H7 (cell line): ENCODE results near the gene UNC45A. TPM values are rescaled to one million over a fixed set of nuclear protein-coding genes. Genes with fewer than 3 reads are reported as not detected.

Source experiments
- DNase-seq: peaks from one replicate; pipeline ENCODE4 v3.0.0; 2012
- H3K27me3 ChIP-seq: 2 replicates; pipeline ENCODE4 v1.6.0; 2011; ENCODE audit warnings: mild to moderate bottlenecking, low read length; ENCODE audit not compliant: control insufficient read depth, insufficient read depth
- H3K36me3 ChIP-seq: replicated peaks from 2 replicates; pipeline ENCODE4 v1.5.1; 2011; ENCODE audit warnings: low read length; ENCODE audit not compliant: control insufficient read depth, insufficient read depth
- H3K4me3 ChIP-seq: 2 replicates; pipeline ENCODE4 v1.5.1; 2011; ENCODE audit warnings: low read depth, mild to moderate bottlenecking, control low read depth, low read length, moderate library complexity; ENCODE audit not compliant: insufficient read depth
- total RNA-seq: library from RNA; depleted of rRNA; stranded (reverse); fragments of >200 nt; shearing (Covaris generic); gene quantifications from 2 replicates; pipeline ENCODE4 v1.2.3, GENCODE V29; 2014; rRNA removed

UNC45A gene, protein sequence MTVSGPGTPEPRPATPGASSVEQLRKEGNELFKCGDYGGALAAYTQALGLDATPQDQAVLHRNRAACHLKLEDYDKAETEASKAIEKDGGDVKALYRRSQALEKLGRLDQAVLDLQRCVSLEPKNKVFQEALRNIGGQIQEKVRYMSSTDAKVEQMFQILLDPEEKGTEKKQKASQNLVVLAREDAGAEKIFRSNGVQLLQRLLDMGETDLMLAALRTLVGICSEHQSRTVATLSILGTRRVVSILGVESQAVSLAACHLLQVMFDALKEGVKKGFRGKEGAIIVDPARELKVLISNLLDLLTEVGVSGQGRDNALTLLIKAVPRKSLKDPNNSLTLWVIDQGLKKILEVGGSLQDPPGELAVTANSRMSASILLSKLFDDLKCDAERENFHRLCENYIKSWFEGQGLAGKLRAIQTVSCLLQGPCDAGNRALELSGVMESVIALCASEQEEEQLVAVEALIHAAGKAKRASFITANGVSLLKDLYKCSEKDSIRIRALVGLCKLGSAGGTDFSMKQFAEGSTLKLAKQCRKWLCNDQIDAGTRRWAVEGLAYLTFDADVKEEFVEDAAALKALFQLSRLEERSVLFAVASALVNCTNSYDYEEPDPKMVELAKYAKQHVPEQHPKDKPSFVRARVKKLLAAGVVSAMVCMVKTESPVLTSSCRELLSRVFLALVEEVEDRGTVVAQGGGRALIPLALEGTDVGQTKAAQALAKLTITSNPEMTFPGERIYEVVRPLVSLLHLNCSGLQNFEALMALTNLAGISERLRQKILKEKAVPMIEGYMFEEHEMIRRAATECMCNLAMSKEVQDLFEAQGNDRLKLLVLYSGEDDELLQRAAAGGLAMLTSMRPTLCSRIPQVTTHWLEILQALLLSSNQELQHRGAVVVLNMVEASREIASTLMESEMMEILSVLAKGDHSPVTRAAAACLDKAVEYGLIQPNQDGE
- total RNA-seq, result 85.9 and 87.2 TPM in 2 replicates

DNA sequence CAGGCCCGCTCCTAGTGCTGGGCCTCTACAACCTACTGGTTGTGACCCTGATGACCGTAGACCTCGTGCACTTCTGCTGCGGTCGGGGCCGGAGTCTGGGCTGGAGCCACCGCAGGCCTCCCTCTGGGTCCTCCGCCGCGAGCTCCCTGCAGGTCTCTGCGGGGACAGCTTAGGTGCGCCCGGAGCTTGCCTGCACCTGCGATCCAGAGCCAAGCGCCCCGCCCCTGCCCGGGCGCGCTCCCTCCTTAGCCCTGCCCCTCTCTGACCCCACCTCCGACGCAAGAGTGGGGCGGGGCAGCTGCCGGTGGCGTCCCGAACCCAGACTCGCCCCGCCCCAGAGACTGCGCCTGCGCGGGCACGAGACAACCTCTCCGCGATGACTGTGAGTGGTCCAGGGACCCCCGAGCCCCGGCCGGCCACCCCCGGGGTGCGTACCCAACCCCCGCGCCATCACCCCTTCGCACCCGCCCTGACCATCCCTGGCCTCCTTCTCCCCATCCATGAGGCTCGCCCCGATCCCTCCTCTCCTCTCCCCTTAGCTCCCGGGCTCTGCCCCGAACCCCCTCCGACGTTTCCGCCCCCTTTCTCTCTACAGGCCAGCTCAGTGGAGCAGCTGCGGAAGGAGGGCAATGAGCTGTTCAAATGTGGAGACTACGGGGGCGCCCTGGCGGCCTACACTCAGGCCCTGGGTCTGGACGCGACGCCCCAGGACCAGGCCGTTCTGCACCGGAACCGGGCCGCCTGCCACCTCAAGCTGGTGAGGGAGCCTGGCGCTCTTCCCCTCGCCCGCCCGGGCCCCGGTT, at the start of gene UNC45A:
TSS of gene UNC45A (plus strand) at position 337 of the 803 bp plus-strand sequence. CDS start at position 377, 40 bp downstream.
- Histone ChIP-seq H3K4me3 (peak within 1 kb of the TSS; percentile 74), H3K36me3 (peaks cover 16% of the 10 kb centered on the region), H3K27me3 (no peaks in the 10 kb centered on the region; the same call in 1 of the 2 replicates)
- peak; percentile 100 for DNase-seq

DNA sequence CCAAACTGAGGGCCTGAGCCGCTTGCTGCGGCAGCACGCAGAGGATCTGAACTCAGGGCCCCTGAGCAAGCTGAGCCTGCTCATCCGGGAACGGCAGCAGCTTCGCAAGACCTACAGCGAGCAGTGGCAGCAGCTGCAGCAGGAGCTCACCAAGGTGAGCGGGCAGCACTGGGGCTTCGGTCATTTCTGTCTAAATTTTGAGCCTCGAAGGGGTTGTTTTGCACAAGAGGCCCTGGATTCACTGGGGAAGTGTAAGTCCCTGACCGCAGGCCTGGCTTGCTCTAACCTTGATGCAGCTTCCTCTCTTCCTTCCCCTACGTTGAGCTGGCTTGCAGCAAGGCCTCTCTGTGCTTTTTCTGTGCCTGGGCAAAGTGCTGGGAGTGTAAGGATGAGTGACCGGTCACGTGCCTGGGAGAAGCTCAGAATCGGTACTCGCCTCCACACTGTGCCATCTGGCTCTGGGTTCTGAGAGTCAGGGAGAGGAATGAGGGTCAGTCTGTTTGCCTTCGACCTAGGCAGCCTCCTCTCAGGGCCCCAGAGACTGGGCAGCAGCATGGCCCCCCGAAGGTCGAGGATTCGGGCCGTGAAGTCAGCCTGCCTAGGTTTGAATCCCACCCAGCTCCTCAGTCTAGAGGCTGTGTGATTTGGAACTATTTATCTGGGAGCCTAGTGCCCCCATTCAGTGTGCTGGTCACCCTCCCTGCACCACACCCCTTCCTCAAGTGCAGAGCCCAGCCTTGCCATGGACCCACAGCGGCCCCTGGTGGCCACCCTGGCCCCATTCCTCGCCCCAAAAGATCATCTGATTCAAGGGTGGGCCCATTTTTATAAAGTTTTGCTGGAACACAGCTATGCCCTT, 49.4 kb upstream of the UNC45A start:
- H3K36me3 ChIP-seq, result peaks cover 2% of the 10 kb centered on the region; the same call in 1 of the 2 replicates
- peak; percentile 94 for DNase-seq
- no peaks in the 10 kb centered on the region for H3K27me3 ChIP-seq
- H3K4me3 ChIP-seq, result no peak overlapping the region

DNA sequence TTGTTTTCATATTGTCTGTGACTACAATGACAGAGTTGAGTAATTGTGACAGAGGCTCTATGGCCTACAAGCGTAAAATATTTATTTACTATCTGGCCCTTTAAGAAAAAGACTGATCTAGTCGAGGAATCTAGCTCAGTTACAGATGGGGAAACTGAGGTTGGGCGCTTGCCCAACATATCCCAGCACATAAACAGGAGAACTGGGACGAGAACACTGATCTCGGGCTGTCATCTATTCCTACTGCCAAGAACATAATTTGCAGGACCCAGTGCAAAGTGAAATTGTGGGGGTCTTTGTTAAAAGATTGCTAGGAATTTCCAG, 48.8 kb upstream of the UNC45A start:
- Histone ChIP-seq H3K27me3 (no peaks in the 10 kb centered on the region), H3K4me3 (no peak overlapping the region), H3K36me3 (no peaks in the 10 kb centered on the region; the same call in 1 of the 2 replicates)
- DNase-seq, result no peak

DNA sequence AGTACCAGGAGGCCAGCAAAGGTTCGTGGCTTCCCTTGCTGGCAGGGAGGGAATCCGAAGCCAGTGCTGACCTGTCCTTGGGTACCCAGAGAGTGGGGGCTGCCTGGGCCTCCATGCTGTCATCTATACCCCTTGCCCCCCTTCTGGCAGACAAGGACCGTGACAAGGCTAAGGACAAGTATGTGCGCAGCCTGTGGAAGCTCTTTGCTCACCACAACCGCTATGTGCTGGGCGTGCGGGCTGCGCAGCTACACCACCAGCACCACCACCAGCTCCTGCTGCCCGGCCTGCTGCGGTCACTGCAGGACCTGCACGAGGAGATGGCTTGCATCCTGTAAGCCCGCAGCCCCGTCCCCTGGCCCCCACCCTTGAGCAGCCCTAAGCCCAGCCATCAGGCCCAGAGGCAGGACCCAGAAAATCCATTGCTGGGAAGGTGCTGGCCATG, 48.0 kb upstream of the UNC45A start:
- Histone ChIP-seq H3K4me3 (no peak overlapping the region), H3K36me3 (no peaks in the 10 kb centered on the region; the same call in 1 of the 2 replicates), H3K27me3 (no peaks in the 10 kb centered on the region)
- no peak for DNase-seq

DNA sequence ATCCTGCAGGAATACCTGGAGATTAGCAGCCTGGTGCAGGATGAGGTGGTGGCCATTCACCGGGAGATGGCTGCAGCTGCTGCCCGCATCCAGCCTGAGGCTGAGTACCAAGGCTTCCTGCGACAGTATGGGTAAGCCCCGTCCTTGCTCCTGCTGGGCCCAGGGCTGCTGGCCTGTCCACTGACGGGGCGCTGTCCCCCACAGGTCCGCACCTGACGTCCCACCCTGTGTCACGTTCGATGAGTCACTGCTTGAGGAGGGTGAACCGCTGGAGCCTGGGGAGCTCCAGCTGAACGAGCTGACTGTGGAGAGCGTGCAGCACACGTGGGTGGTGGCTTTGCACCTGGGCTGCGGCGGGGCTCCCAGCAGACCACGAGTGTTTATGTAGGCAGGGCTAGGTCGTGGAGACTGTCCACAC, 45.8 kb upstream of the UNC45A start:
- no peaks in the 10 kb centered on the region; the same call in 1 of the 2 replicates for H3K36me3 ChIP-seq
- DNase-seq, result no peak
- no peak overlapping the region for H3K4me3 ChIP-seq
- no peaks in the 10 kb centered on the region for H3K27me3 ChIP-seq

DNA sequence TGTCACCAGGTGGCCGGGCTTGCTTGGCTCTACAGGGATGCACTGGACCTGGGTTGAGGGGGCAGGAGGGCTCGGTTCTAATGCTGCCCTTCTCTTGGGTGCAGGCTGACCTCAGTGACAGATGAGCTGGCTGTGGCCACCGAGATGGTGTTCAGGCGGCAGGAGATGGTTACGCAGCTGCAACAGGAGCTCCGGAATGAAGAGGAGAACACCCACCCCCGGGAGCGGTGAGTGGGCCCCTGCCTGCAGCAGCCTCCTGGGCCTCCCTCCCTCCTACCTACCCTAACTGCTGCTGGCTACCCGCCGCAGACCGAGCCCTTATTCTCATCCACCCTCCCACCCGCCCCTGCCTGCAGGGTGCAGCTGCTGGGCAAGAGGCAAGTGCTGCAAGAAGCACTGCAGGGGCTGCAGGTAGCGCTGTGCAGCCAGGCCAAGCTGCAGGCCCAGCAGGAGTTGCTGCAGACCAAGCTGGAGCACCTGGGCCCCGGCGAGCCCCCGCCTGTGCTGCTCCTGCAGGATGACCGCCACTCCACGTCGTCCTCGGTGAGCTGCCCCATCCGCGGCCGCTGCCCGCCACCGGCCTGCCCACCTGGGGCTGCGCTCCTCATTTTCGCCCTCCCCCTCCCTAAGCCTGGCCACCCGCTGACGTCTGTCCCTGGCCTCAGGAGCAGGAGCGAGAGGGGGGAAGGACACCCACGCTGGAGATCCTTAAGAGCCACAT, 45.2 kb upstream of the UNC45A start:
- no peaks in the 10 kb centered on the region; the same call in 1 of the 2 replicates for H3K36me3 ChIP-seq
- H3K27me3 ChIP-seq, result no peaks in the 10 kb centered on the region
- no peak overlapping the region for H3K4me3 ChIP-seq
- DNase-seq, result no peak

DNA sequence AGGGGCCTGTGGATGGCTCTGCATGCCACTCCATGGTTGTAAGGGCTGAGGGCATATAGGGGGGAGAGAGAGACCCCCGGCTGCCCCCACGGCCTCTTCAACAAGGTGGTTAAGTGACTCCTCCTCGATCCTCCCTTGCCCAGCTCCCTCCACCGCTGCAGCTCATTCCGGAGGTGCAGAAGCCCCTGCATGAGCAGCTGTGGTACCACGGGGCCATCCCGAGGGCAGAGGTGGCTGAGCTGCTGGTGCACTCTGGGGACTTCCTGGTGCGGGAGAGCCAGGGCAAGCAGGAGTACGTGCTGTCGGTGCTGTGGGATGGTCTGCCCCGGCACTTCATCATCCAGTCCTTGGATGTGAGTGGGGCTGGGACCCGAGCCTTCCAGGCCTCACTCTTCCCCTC, 44.2 kb upstream of the UNC45A start:
- Histone ChIP-seq H3K36me3 (no peaks in the 10 kb centered on the region; the same call in 1 of the 2 replicates), H3K4me3 (no peak overlapping the region), H3K27me3 (no peaks in the 10 kb centered on the region)
- DNase-seq, result no peak

DNA sequence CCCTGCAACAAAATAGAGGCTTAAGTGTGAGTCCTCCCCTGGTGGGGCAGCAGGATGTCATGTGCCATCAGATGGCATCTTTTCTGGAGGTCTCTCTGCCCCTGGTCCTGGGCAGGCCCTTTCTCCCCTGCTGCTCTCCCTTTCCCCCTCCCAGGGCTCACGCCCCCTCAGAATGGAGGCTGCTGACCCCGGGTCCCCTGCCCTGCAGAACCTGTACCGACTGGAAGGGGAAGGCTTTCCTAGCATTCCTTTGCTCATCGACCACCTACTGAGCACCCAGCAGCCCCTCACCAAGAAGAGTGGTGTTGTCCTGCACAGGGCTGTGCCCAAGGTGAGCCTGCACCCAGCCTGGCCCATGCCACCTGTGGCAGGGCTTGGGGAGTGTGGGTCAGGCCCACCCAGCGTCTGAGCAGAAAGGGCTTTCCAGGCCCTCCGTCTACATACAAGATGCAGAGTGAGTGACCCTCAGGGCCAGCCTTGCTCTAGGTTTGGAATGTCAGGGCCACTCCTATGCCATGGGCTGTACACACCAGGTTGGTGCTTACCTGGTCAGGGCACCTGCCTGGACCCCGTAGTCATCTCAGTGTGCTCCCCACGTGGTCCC, 43.6 kb upstream of the UNC45A start:
- no peak overlapping the region for H3K4me3 ChIP-seq
- no peaks in the 10 kb centered on the region for H3K27me3 ChIP-seq
- DNase-seq, result no peak
- H3K36me3 ChIP-seq, result no peaks in the 10 kb centered on the region; the same call in 1 of the 2 replicates

DNA sequence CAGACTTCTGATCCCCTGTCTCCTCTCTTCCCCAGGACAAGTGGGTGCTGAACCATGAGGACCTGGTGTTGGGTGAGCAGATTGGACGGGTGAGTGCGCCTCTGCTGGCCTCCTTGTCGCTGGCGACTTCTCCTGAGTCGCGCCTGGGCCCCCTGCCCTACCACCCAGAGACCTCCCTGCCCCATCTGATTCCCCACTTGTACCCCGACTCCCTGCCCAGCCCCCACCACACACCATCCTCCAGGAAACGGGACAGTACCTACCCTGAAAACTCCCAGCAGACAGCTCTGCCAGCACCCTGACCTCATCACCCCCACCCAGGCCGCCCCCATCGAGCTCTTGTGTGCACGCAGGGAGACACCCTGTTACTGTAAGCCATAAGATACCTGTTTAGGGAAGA, 43.1 kb upstream of the UNC45A start:
- DNase-seq, result no peak
- Histone ChIP-seq H3K27me3 (no peaks in the 10 kb centered on the region), H3K36me3 (no peaks in the 10 kb centered on the region; the same call in 1 of the 2 replicates), H3K4me3 (no peak overlapping the region)

DNA sequence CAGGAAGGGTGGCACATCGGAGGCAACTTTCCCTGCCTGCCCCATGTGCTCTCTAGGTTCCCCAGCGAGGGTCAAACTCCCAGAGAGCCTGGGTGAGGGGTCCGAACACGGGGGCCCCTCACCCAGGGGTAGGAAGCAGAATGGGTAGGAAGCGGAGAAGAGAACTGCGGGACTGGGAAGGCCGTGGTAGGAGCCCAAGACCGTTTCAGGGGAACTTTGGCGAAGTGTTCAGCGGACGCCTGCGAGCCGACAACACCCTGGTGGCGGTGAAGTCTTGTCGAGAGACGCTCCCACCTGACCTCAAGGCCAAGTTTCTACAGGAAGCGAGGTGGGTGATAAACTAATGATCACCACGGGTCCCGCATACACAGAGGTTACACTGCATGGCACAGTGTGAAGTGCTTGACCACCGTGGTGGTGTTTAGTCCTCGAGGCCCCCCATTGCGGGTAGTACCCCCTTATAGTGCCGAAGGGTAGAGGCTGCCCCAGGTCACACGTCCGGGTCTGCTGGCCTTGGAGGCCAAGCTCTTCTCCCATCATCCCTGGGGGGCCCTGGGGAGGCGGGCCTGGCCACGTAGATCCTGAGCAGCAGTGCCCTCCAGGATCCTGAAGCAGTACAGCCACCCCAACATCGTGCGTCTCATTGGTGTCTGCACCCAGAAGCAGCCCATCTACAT, 42.4 kb upstream of the UNC45A start:
- no peaks in the 10 kb centered on the region for H3K27me3 ChIP-seq
- DNase-seq, result no peak
- no peak overlapping the region for H3K4me3 ChIP-seq
- no peaks in the 10 kb centered on the region; the same call in 1 of the 2 replicates for H3K36me3 ChIP-seq

DNA sequence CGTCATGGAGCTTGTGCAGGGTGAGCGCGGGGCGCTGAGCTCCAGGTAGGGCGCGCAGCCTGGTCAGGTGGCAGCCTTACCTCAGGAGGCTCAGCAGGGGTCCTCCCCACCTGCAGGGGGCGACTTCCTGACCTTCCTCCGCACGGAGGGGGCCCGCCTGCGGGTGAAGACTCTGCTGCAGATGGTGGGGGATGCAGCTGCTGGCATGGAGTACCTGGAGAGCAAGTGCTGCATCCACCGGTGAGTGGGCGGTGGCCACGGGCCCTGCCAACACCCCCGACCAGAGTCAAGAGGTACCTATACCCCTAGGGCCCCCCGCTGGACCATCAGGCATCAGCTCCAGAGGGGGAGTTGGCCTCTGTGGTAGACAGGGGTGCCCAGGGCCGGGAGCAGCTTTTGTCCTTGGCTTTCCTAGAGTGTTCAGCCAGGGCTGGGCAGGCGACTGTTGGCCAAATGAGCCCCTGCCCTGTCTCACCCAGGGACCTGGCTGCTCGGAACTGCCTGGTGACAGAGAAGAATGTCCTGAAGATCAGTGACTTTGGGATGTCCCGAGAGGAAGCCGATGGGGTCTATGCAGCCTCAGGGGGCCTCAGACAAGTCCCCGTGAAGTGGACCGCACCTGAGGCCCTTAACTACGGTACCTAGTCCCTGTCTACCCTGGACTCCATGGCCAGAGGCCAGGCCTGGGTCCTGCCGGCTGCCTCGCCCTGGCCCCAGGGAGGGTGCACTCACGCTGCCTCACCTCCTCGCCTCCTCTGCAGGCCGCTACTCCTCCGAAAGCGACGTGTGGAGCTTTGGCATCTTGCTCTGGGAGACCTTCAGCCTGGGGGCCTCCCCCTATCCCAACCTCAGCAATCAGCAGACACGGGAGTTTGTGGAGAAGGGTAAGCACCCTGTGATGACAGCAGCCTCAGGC, 41.7 kb upstream of the UNC45A start:
- Histone ChIP-seq H3K36me3 (no peaks in the 10 kb centered on the region; the same call in 1 of the 2 replicates), H3K4me3 (no peak overlapping the region), H3K27me3 (no peaks in the 10 kb centered on the region)
- DNase-seq, result no peak
